GM23248 (cell line): ENCODE data around the gene SH3YL1.

ENCODE experiments used
- EZH2 ChIP-seq: fragments of 200-600 bp; sonication (generic); IDR thresholded peaks from 2 replicates; pipeline ENCODE4 v1.6.1; 2018; ENCODE audit warnings: antibody characterized with exemption, mild to moderate bottlenecking; ENCODE audit not compliant: insufficient read depth, poor library complexity, severe bottlenecking
- EZH2phosphoT487 ChIP-seq: fragments of 200-600 bp; sonication (generic); IDR thresholded peaks from 2 replicates; pipeline ENCODE4 v1.6.1; 2018; ENCODE audit warnings: antibody characterized with exemption, moderate library complexity, mild to moderate bottlenecking, low read depth; ENCODE audit not compliant: insufficient read depth

DNA sequence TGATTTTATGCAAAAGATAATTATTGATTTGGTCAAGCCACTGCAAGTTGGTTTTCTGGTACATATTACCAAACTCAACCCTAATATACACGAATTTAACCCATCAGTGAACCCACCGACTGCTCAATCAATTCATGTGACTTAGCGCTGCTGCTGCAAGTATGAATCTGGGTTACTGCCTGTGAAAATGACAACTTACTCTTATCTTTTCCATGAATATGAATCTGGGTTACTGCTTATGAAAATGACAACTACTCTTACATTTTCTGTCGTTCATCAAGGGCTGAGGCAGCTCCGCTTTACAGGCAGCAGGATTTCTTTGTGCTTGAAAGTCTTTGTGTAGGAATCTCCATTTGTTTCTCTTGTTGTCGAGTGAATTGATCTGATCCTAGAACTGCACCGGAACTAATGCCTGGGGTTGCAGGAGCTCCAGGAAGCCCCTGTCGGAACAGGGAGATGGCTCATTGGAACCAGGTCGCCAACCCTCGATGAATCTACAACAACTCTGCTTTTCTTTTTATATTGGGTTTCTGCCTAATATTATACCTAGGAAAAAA lies 46.2 kb upstream of the SH3YL1 start:
- TF ChIP-seq EZH2 (no peak), EZH2phosphoT487 (no peak)
